Measurements from ENCODE around the gene MARCHF10.

The MARCHF10 gene

DNA sequence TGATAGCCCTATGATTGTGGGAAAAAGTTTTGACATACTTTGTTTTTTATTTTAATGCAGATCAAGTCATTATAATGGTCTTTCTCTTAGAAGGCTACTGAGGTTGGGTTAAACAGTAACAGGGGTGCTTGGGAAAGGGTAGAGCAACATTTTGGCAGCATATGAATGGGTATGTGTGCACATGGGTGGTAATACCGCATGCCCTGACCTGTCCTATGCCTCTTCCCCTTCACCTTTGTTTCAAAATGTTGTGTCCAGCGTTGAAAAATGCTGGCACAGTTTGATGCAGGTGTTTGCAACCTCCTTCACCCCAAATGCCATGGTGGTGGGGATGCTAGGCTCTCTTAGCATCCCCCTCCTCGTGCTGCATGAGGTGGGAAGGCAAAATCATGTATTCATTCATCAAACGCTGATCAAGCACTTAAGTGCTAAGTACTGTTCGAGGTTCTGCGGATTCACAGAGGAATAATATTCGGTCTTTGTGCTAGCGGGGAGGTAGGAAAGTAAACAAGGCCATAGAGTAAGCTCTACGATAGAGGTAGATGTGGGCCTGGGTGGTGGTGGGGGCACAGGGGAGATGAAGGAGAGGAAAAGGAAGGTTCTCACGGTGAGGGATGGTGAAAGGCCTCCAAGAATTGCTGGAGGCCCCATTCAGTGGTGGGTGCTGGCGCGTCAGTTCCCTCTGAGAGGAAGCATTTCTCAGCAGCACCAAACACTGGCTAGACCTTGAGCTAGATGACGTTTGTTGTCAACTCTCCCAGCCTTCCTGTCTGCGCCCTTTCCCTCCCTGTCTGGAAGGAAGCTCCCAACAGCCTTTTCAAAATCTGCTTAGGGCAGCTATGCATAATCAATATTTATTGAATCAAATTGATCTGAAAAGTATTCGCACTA lies 13.3 kb upstream of the MARCHF10 start:
- no peak for DNase-seq

DNA sequence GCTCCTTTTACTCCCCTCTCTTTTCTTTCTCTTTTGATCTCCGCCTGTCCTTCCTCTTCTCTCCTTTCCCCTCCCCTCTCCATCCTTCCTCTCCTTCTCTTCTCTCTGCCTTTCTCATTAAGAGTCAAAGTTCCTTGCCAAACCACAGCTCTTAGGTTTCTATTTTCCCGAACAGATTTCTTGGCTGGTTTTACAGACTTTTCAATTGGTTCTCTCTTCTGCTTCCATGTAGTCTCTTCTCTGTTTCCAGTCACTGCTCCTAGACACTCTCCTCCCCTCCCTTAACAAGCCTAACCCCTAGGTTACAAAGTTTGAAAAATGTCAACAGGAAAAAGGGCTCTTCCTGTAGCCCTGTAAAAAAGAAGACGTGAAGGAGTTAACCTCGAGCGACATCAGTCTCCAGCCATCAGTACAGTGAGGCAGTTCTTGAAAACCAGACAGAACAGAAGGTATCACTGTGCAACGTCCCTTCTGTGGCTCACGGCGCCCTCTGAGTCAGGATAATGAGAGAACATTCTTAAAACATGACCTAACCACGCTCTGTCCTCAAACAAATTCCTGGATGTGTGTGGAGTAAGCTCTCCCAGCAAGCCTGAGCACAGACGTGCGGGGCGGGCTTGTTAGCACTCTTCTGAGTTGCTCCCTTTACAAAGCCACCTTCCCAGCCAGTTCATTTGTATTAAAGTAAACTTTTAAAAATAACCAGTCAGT lies 11.6 kb upstream of the MARCHF10 start:
- no peak for DNase-seq

DNA sequence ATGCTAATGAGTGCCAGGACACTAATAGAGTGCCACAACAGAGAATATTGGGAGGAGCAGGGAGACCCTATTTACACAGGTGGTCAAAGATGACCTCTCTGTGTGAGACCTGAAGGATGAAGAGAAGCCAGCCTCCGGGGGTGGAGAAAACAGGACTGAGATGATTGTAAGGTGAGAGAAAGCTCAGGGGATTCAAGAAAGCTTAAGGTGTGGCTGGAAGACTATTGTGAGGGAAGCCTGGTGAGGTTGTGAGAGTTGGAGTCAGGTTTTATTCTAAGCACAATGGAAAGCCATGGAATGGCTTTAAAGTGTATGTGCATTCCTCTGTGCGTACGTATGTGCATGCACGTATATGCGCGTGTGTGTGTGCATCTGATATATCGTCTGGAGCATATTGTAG lies 10.4 kb upstream of the MARCHF10 start:
- DNase-seq: no peak

DNA sequence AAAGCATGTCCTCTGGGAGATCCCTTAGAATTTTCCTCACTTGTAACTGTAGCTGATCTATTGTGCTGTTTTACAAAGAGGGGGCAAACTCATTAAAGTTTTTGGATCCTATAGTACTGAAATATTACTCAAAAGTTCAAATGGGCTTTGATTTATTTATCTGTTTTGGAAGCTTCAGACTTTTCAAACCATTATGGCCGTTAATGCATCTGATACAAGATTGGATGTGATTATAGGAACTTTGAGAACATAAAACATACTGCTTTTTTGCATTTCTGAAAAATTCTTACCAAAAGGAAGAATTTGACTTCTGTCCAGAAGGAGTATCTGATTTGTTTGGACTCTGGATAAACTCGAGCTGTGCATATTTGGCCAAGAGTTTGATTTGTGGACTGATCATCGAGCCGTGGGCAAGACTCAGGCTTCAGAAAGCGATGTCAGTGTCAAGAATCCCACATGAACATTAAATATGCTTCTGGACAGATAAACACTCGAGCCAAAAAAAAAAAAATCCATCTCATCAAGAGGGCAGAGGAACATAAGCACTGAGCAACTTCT lies 8.2 kb upstream of the MARCHF10 start:
- no peak for DNase-seq

GRCh38 chr17:62809656-62810055 lies 1.5 kb upstream of the MARCHF10 start:
- DNase-seq: no peak

DNA sequence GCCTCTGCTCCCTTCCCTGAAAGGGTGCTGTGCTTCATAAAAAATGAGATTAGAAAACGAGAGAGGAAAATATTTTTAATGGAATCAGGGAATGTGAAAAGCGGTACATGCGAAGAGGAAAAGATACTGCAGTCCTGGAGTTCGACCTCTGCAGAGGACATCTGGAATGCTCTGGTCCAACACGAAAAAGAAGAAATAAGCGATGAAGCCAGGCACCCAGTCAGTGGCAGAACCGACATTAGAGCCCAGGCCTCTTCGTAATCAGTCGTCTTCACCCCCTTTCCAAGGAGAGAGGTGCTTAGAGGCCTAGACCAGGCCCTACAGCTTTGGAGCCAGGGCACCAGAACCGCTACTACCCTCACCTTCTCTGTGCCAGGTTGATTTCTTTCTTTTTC lies 459 bp upstream of the MARCHF10 start:
- DNase-seq: no peak

DNA sequence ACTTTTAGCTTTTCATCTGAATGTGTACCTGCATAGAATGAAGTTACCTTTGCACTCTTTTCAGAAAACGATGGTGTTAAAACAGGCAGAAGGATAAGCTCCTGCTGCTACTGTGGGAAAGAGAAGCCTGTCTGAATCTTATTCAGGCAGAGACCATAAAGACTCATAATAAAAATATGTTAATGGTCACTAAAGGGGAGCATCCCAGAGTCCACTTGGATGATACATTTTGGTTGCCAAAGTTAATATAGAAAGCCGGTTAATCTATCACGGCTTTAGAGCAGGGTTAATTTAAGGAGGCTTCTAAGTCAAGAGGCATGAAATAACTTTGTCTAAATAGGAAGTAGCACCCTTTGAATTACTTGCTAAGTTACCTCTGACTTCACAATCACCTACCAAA lies 2.9 kb downstream of the MARCHF10 start:
- DNase-seq: no peak

GRCh38 chr17:62804822-62805221 lies 3.3 kb downstream of the MARCHF10 start:
- DNase-seq: no peak

GRCh38 chr17:62804025-62804424 lies 4.1 kb downstream of the MARCHF10 start:
- DNase-seq: no peak

- DNase-seq: peak; percentile 9
Measured at GRCh38 chr17:62802561-62803205, 5.4 kb downstream of the MARCHF10 start.

- no peak for DNase-seq
Measured at GRCh38 chr17:62801553-62802114, 6.5 kb downstream of the MARCHF10 start.

- no peak for DNase-seq
Measured at GRCh38 chr17:62800585-62800984, 7.5 kb downstream of the MARCHF10 start.

- no peak for DNase-seq
Measured at GRCh38 chr17:62797959-62798358, 10.2 kb downstream of the MARCHF10 start.

GRCh38 chr17:62796291-62796690 lies 11.8 kb downstream of the MARCHF10 start:
- DNase-seq: no peak

DNA sequence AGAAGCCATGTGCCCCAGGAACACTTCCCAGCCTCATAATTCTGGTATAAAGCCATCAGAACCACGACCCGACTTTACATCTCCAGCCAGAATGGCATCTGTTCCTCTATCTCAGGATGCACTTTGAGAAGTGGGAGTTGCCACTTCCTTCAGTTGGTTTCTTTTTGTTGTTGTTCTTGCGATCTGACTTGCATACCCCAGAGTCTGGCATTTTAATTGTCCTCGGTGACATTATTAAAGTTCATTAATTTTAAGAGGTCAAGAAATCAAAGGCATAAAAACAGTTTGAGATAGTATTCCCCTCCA lies 13.5 kb downstream of the MARCHF10 start:
- no peak for DNase-seq

- DNase-seq: no peak
Measured at GRCh38 chr17:62793919-62794665, 14.0 kb downstream of the MARCHF10 start.

DNA sequence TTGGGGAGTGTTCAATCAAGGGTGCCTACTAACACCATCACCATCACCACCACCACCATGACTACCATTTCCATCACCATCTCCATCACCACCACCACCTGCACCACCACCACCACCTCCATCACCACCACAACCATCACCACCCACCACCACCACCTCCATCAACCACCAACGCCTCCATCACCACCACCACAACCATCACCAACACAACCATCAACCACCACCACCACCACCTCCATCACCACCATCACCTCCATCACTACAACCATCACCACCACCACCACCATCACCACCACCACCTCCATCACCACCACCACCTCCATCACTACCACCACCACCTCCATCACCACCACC lies 15.7 kb downstream of the MARCHF10 start:
- no peak for DNase-seq

DNA sequence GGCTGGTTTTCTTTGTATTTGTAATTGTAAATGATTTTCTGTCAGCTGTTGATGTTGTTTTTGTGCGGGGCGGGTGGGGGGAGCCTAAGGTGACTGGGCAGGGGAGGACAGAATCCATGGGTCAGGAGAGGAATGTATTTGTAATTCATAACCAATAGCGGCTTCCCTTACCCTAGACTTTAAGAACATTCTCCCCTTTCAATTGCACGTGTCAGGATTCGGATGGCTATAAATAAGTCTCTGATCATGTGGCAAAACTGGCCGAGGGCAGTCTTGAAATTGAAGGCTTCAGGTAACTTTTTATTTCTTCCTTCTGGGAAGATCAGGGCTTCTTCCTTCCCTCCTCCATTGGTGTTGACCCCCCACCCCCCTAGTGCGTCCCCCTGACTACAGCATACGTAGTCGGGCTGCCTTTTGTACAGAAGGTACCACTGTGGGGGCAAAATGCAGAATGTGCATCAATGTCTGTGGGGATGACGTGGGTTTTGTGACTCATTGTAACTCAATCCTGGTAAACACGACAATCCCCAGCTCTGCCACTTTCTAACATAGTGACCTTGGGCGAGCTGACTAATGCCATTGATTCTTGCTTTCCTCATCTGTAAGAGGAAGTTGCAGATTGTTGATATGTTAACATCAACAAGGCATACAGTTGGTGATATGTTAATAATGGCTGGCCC lies 16.2 kb downstream of the MARCHF10 start:
- no peak for DNase-seq

GRCh38 chr17:62791235-62791734 lies 16.8 kb downstream of the MARCHF10 start:
- no peak for DNase-seq

DNA sequence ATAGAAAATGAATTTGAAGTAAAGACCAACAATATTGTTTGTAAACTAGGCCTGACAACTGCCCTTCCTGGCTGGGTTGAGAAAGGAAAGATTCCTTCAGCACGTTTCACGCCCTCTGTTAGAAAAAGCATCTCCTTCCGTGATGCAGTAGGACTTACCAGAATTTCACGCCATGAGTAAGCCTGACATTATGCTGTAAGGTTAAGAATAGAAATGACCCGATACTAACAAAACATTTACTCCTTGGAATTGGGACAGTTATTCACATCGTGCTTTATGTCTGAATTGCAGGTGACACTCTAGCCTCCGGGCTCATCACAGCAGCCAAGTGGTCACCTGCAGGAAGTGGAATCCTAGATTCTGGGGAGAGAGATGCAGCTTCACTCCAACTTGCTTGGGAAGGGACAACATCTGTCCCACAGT lies 17.5 kb downstream of the MARCHF10 start:
- DNase-seq: no peak

DNA sequence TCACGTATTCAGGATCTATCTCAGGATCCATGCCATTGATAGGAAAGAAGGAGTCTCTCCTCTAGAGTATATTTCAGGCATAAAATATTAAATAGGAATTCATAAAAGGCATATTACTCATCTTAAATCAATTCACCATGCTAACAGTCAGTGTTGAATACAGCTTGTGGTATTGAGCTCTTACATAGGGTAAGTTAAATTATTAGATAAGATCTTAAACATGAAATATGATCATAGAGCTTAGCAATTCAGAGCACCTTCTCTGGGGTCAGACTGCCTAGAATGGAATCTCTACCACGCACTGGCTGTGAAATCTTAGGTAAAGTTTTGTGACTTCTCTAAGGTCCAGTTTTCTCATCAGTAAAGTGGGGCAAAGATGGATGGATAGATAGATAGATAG lies 20.7 kb downstream of the MARCHF10 start:
- no peak for DNase-seq

GRCh38 chr17:62786646-62787045 lies 21.5 kb downstream of the MARCHF10 start:
- DNase-seq: no peak
